Heart left ventricle (tissue), 13 donors: ENCODE results near the gene RUNX2.

Experiments
- POLR2A ChIP-seq, 2 donors: fragments of 450-650 bp; IDR thresholded peaks; one replicate each; pipeline ENCODE4 v1.6.1; 2017; ENCODE audit warnings: antibody characterized with exemption in 2 of 2, mild to moderate bottlenecking in 2 of 2, moderate library complexity in 2 of 2
- TF ChIP-seq, protein P1 (sequence below), 12 donors: fragments of 200-600 bp; sonication (generic) in 4 of 12; IDR thresholded peaks; one replicate each; pipeline versions ENCODE4 v1.5.0 to v1.8.0; 2018 to 2022; ENCODE audit warnings: antibody characterized with exemption in 12 of 12, mild to moderate bottlenecking in 5 of 12
- donor health status: ischemic (EF 13 %, LVEDD 7.1; RV severe dilation, severe dysfunction).
- donor health status: DM: no; HTN: yes; CAD: no.
- donor health status: DM: no; HTN: no; CAD: no.
- donor health status: ischemic (EF 25% LVEDD 6.9; RV normal size, moderate dysfunction).
- donor health status: ischemic (EF 25% LVEDD 5.7; RV mildly dilated, moderate dysfunction).
- donor health status: ischemic (EF 35%, LVEDD 5.7; RV mildly dilated, moderate dysfunction).
- donor health status: nonischemic (EF 11% LVEDD 7.7; RV severe dilation, severe dysfunction).
- donor health status: DM: yes; HTN: yes; CAD: no.
- donor health status: PGD.
- donor health status: ischemic (EF 29% LVEDD 5.4; RV normal size, mild dysfunction).
- donor health status: nonischemic (EF 23%, LVEDD 6.1; RV moderate dilation, normal function).

DNA sequence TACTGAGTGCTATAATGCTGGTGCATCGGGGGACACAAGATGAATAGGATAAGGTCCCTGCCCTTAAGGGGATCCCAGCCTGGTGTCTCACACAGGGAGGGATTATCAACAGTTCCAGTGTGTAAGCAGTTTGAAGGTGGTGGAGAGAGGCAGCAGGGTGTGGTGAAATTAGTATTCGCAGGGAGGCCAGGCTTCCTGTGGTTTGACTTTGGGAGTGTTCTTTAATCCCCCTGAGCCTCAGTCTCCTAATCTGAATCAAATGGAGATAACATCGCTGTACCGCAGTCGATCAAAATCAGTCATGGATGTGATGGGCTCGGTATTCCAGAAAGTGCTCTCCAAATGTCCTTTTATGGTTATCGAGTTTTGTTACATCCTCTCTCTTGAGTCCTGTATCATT lies 337.7 kb downstream of the RUNX2 start:
- TF ChIP-seq, protein P1, sequence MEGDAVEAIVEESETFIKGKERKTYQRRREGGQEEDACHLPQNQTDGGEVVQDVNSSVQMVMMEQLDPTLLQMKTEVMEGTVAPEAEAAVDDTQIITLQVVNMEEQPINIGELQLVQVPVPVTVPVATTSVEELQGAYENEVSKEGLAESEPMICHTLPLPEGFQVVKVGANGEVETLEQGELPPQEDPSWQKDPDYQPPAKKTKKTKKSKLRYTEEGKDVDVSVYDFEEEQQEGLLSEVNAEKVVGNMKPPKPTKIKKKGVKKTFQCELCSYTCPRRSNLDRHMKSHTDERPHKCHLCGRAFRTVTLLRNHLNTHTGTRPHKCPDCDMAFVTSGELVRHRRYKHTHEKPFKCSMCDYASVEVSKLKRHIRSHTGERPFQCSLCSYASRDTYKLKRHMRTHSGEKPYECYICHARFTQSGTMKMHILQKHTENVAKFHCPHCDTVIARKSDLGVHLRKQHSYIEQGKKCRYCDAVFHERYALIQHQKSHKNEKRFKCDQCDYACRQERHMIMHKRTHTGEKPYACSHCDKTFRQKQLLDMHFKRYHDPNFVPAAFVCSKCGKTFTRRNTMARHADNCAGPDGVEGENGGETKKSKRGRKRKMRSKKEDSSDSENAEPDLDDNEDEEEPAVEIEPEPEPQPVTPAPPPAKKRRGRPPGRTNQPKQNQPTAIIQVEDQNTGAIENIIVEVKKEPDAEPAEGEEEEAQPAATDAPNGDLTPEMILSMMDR (IDR thresholded peaks at IDR 0.05) = no peak
- no peak for TF ChIP-seq POLR2A (IDR thresholded peaks at IDR 0.05)
